GM12865 (cell line): ENCODE data around the gene TVP23A.

Experiments used
- DNase-seq: peaks from one replicate; pipeline ENCODE4 v3.0.0; 2010; ENCODE audit warnings: low read depth
- H3K4me3 ChIP-seq: 2 replicates; pipeline ENCODE4 v1.5.1; 2011; ENCODE audit warnings: mild to moderate bottlenecking, low read depth, low read length, control low read depth
- CTCF ChIP-seq: IDR thresholded peaks from 2 replicates; pipeline ENCODE4 v1.5.1; 2011; ENCODE audit warnings: low read length, control low read depth, low read depth, inconsistent platforms; ENCODE audit not compliant: insufficient read depth; ENCODE audit errors: missing control alignments

The TVP23A gene

GRCh38 chr16:10740845-10741208, 77.8 kb downstream of the TVP23A start:
- no peak overlapping the region for H3K4me3 ChIP-seq
- no peak for TF ChIP-seq CTCF
- DNase-seq: peak; percentile 51

GRCh38 chr16:10740000-10740844, 78.4 kb downstream of the TVP23A start:
- no peak for TF ChIP-seq CTCF
- no peak overlapping the region for H3K4me3 ChIP-seq
- DNase-seq: no peak

GRCh38 chr16:10738231-10739077, 80.1 kb downstream of the TVP23A start:
- TF ChIP-seq CTCF: no peak
- DNase-seq: peak; percentile 93
- H3K4me3 ChIP-seq: peak overlapping the region; percentile 14

- peak overlapping the region; percentile 53 for H3K4me3 ChIP-seq
- peak; percentile 82 for TF ChIP-seq CTCF
- DNase-seq: peak; percentile 90
Observed at GRCh38 chr16:10737068-10737625, 81.4 kb downstream of the TVP23A start.

GRCh38 chr16:10731790-10732189, 86.8 kb downstream of the TVP23A start:
- DNase-seq: no peak
- no peak for TF ChIP-seq CTCF
- H3K4me3 ChIP-seq: no peak overlapping the region

DNA sequence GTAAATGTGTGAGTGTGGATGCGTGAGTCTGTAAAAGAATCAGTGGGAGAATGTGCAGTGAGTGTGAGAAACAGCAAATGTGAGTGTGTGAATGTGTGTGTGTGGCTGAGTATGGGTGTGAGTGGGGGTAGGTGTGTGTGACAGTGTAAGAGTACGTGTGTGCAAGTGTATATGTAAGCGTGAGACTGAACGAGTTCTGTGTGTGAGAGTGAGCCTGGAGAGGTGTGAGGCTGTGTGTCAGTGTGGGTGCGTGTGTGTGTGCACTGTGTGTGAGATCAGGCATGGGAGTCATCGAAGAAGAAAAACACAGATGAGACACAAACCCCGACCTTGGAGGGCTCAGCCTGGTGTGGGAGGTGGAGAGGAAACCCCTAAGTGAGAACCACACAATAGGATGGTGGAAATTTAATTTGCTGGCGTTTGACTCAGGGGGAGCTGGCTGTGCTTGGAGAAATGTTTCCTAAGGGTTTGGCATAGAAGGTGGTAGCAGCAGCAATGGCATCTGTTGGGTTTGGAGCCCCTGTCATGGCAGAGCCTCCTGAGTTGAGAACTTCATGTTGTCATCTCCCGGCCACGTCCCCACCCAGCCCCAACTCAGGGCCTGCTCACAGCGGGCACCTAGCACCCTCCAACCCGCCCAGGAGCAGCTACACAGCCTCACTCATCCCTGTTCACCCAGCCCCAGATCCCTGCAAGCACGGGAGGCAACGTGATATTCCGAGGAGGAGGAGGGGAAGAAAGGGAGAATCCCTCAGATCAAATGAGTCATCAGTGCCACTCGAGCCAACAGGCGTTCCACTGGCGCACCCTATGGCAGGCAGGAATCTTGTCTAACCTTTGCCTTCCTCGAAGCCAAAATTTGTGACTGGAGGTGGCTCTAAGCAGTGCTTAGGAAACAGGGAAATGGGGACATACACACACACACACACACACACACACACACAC, 89.2 kb downstream of the TVP23A start:
- H3K4me3 ChIP-seq: no peak overlapping the region
- no peak for TF ChIP-seq CTCF
- no peak for DNase-seq
